GM18502 (cell line): ENCODE measurements around the gene GRAMD2B.
"Not testable (repeated sequence)": the region's sequence is repeated elsewhere in the genome, so short reads cannot be mapped to it uniquely, and the experiment has no call there.

Experiments used
- ATAC-seq: cut with Tn5 transposase; IDR thresholded peaks from one replicate; pipeline ENCODE4 v1.9.1; 2021; ENCODE audit warnings: mild to moderate bottlenecking; ENCODE audit not compliant: unreplicated experiment, poor library complexity

GRAMD2B gene

DNA sequence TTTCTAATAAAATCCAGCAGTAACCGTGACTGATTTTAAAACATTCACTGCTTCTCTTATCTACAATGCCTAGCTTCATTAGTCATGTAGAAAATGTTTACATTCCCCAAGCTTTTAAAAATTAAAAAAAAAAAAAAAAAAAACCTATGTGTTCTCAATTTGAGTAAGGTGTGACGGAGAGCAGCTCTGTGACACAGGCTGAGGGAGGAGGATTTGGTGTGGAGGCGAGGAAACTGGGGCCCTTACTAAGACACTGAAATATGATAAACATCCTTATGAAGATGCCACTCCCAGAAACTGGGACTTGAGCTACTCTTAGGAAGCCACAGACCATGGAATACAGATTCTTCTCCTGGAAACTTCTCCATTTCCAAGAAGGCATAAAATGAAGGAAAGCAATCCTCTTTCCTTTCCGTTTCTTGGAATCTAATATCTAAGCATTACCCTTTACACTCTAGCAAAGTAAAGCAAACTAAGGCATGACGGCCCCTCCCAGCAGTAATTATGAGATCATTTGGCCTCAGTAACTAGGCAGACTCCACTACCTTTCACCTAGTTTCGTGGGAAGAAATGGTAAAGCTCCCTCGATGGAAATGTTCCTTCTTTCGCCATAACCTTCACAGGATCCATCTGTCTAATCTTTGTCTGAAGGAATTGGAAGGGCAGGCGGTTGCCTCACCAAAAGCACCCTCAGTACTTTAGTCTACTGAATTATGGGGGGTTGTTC lies 23.5 kb downstream of the GRAMD2B start:
- ATAC-seq = peak; percentile 39

DNA sequence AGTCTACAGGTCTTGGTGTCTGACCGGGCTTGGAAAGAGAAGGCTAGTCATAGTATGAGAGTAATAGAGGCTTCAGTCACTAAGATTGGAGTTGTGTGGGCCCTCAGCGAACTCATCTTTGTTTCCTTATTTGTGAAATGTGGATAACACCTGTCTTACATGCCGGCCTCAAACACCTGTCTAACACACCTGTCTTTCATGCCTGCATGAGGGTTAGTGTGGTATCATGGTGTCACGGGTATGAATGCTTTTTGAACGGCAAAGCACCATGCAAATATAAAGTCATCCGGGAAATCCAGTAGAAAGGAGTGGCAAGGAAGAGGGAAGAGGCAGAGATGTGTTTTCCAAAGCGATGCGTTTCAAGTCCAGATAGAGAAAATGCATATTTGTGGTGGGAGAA lies 25.5 kb downstream of the GRAMD2B start:
- no peak for ATAC-seq

DNA sequence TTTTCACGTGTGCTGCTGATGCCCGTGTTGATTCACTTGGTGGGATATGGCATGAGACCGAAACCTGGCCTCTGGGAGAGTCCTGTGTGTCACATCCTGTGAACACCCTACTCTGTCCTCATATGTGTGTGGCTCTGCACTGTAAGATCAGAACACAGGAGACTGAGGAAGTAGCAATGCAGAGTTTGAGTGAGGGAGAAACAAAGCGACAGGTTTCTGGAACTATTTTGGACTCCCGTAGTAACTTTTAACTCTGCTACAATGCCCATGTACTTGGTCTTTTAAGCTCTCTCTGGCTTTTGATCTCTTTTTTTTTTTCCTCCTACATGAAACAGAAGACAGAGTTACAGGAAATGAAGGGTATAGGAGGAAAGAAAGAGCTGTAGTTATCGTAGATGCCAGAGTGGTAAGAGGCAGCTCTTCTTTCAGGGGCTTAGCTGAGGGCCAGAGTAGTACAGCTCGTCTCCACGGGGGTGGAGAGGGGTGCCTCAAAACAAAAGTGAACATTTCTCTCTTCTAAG lies 26.6 kb downstream of the GRAMD2B start:
- ATAC-seq = peak; percentile 86

DNA sequence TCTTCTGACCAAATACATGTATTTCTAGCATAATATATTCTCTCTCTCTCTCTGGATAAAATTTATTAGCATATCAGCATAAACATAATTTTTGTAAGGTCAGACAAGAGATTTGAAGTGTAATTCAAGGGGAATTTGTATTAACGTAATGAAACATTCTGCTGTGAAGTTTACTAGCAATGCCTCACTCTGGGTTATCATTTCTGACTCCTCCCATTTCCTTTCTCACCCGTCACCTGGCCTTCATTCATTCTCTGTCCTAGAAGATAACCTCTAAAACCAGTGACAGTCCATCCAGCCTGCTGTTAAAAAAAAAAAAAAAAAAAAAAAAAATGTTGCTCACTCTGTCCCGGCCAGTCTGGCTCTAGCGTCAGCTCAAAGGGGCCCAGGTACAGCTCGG lies 27.1 kb downstream of the GRAMD2B start:
- peak; percentile 45 for ATAC-seq

DNA sequence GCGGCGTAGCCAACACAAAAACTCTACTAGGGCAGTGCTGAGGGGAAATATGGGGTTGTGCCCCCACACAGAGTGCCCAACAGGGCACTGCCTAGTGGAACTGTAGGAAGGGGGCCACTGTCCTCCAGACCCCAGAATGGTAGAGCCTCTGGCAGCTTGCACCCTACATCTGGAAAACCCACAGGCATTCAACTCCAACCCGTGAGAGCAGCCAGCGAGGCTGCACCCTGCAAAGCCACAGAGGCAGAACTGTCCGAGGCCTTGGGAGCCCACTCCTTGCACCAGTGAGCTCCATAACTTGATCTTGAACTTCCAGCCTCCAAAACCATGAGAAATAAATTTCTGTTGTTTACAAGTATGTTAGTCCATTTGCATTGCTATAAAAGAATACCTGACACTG lies 27.7 kb downstream of the GRAMD2B start:
- no peak for ATAC-seq

DNA sequence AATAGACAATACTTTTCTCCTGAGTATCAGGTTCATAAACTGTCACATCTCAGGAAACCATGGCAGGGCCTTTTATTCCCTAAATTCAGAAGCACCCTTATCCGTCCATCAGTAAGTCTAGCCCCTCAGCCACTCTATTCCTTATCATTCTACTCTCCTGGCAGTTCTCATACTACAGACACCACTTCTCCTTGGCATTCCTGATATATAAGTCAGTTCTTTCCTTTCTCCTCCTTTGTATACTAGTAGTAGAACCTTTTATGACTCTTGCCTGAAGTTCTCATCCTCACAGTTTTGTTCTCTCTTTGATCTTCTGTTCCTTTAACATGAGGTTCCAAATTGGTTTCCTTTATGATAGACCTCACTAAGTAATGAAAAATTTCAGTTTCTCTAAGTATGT lies 29.3 kb downstream of the GRAMD2B start:
- ATAC-seq = no peak

DNA sequence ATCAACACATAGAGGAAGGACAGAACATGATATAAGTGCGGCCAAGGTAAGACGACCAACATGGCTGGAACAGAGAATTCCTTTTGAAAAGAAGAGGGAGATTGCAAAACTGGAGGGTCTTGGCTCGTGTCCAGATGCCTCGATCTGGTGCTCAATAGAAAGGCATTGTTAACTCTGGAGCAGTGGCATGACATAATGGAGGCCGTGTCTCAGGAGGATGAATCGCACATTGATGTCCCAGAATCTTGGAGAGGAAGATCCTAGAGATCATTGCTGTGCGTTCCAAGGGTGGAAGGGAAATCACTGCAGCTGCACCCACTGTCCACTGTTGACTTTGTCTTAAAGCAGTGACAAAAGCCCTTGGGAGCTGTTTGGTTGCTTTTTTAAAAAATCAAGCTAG lies 30.9 kb downstream of the GRAMD2B start:
- no peak for ATAC-seq

DNA sequence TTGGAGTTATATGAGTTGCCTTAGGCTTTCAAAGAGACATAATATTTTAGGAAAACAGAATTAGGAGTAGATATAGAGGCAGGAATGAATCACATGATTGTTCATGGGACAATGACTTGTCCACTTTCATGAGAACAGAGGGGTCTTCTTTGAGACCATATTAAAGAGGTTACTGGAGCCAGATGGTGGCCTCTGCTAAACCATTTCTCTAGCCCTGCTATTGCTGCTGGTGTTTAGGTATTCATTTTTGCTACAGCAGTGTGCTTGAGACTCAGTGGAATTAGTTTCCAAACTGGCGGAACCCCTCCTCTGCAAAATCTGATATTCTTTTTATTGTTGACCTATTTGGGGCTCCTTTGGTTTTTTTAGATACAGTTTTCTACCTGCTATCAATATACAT lies 31.3 kb downstream of the GRAMD2B start:
- ATAC-seq = no peak

DNA sequence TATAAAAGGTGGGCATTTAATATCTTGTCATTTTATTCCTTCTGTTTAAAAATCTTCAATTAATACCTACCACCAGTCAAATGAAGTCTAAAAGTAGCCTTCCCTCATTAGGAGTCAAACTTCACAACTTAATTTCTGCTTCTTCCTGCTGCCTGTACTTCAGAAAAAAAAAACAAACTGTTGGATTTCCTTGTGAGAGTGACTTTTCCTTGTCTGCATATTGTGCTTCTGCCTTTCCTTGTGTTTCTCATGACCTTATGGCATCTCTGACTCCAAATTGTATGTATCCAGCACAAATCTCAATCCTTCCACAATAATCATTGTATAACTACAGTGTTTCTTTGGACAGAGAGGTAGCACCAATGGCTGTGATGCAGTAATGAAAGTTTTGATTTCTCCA lies 32.1 kb downstream of the GRAMD2B start:
- no peak for ATAC-seq

DNA sequence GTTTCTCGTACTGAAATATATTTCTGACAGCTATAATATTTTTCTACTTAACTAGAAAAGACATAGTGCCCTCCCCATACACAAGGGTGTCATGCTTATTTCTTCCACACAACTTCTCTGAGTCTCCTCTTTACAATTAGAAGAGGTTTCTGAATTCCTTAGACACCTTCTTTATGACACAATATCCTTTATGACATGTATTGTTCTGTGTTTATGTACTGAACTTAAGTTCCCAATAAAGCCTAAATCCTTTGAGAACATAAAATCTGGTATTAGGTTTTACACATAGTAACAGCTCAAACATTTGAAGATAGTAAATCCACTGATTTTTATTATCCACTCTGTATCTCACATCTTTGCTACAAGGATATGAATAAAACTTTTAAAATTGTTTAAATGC lies 32.5 kb downstream of the GRAMD2B start:
- no peak for ATAC-seq

DNA sequence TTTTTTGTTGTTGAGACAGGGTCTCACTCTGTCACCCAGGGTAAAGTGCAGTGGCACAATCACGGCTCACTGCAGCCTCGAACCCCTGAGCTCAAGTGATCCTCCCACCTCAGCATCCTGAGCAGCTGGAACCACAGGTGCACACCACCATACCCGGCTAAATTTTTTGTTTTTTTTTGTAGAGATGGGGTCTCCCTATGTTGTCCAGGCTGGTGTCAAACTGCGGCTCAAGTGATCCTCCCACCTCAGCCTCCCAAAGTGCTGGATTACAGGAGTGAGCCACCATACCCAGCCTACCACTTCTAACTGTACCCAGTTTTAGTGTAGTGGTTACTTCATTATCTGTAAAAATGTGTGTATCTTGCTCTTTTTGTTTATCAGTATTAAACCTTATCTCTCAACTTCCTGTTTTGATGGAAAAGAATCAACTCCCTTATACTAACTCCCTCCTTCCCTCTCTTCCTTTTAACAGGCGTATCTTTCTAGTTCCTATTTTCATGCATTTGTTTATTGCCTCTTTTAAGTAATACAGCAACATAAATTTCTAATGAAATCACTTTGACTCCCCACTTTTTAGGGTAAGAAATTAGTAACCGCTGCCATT lies 33.1 kb downstream of the GRAMD2B start:
- no peak for ATAC-seq

DNA sequence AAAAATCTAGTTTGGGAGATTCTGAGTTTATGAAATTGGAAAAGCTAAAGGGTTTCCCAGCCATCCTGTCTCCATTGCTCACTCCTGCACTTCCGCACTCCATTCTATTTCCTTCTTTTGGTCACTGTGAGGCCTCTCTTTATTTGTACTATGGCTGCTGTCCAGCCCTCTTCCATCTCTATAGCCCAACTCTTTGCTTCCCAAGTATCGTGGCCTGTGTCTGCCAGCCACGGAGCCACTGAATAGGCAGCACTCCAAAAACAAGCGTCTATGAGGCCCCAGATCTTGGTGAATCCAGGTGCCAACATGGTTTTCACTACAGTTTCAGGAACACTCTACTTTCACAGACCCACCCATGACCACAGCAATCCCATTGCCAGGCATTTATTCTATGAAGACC lies 37.2 kb downstream of the GRAMD2B start:
- no peak for ATAC-seq

DNA sequence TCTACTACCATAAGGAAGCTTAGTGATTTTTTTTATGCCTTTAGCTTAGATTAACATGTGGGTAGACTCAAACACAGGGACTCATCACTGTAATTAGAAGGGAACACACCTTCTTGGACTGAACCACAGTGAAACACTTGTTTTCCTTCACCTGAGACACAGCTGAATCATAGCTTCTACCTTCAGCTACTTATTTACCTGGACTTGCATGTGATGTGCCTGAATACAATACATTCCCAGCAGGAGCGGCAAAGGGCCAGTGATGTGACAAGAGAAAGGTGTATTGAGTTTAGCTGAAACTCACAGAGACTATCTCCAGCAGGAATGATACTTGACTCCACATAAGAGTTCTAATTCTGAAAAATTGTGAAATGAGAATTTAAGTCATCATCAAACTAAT lies 37.8 kb downstream of the GRAMD2B start:
- ATAC-seq = no peak

DNA sequence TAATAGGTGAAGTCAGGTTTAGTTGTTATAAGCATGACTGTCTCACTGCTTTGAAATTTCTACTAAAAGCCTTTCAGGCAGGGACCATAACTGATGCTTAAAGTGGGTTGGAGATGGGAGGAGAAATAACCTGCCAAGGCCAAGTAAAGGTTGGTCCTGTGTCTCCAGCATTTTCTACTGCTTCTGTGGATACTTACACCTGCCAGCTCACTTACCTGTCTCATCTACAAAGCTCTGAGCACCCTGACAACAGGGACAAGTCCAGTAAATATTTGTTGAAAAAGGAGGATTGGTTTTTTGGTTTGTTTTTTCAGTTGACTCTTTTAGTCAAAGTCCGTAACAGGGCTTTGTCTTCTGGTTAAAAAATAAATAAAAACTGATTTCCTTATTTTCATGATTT lies 38.6 kb downstream of the GRAMD2B start:
- peak; percentile 3 for ATAC-seq

DNA sequence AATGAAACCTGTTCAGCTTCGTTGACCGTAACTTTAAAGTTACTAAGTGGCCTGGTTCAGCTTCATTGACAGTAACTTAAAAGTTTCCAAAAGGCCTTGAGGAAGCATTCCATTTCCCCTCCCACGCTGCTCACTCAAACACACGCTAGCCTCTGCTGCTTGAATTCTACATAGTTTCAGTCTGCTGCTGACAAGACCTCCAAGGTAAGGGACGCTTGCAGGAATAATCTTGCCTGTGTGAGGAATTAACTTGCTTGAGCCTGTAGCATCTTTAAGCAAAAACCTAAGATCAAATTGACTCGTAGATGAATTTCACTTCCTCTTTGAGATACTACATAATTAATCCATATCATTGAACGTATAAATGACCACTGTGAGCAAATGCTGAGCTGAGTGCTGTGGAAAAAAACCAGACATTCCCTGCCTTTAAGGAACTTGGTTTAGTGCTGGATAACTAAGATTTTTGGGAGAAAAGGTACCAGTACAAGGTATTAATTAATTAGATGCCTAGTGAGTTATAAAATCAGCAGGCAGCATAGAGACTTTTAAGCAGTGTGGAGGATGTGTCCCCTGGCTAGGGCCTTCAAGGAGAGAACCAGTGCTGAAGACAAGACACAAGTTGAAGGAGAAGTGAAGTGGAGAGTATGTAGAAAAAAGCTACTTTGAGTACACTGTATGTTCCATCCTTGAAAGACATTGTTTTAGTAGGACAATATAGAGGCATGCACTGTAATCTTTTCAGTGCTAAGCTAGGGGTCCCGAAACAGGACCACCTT lies 39.2 kb downstream of the GRAMD2B start:
- ATAC-seq = peak; percentile 84

DNA sequence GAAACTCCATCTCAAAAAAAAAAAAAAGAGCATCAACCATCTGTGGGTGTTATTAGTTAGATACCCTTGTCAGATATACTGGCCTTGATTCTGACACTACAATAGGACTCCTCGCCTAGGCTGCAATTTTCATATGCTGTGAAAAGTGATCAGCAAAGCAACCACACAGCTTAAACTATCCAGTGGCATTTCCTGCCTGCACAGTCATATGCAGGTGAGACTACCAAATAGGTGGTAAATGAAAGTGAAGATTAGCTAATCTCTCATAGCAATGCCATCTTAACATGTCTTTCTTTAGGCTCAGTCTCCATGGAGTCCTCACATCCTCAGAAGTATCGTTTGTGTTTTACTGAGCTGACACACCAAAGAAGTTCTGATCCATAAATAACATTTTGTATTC lies 40.8 kb downstream of the GRAMD2B start:
- ATAC-seq = no peak

DNA sequence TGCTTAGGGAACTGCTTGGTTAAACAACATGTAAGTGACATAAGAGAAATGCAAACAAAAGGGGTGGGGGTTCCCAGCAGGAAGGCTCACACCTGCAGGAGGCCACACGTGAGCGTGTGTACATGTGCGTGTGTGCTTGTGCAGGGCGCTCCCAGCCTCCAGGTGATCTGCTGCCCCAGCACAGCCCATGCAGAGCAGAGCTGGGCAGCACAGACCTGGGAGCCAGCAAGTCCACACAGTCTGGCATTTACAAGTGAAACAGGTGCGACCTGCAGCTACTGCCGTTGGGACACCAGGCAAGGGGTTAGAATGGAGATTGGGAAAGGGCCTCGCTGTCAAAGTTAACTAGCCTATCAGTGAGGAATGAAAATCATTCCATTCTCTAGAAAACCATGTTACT lies 41.8 kb downstream of the GRAMD2B start:
- no peak for ATAC-seq

DNA sequence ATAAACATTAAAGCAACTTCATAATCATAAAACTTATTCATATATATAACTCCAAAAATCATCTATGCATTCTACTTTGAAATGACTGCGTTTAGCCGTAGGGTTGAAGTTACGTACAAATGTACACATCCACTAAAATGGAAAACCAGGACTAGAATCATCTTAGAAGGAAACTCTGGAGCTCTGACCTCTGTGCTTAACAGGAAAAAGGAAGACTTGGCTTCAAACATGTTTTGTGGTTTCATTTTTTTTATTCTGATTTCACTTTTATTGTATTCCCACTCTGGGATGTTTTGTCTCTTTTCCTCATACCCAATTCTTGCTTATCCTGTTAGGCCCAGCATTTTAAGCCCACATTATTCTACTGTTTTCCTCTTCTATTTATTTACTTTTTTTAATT lies 44.9 kb downstream of the GRAMD2B start:
- no peak for ATAC-seq

DNA sequence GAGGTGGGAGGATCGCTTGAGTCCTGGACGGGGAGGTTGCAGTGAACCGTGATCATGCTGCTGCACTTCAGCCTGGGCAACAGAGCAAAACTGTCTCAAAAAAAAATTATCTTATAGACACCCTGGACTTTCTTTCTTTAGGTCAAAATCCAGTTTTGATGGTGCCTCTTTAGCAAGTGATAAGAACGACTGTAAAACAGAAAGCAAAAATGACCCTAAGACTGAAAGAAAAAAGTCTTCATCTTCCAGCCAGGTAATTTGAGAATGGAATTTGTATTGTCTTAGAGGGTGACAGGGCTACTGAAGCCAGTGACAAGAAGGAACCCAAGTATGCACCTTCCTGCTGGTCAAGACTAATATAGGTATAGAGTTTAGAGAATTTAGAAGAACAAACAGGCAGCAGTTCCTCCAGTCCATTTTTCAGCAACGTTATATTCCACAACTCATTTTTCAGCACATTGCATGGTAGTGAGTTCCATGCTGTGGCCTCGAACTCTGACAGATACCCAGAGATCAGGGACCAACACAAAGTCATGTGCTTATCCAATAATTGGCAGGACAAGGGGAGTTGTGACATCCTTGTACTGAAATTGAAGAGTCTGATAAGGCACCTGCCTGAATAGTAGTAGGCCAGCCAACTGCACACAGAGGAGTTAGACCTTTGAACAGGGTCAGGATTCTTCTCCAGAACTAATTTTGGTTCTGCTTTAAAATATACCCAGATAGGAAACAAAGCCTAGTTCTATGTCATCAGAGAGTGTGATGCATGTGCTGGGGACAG lies 46.5 kb downstream of the GRAMD2B start:
- no peak for ATAC-seq

DNA sequence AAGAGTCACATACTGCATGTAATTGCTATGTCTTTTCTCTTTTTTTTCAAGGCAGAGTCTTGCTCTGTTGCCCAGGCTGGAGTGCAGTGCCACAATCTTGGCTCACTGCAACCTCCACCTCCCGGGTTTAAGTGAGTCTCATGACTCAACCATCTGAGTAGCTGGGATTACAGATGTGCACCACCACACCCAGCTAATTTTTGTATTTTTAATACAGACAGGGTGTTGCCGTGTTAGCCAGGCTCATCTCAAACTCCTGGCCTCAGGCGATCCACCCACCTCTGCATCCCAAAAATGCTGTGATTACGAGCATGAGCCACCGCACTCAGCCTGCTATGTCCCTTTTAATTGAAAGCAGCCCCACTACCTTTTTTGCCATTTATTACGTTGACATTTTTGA lies 47.3 kb downstream of the GRAMD2B start:
- not testable (repeated sequence) for ATAC-seq

DNA sequence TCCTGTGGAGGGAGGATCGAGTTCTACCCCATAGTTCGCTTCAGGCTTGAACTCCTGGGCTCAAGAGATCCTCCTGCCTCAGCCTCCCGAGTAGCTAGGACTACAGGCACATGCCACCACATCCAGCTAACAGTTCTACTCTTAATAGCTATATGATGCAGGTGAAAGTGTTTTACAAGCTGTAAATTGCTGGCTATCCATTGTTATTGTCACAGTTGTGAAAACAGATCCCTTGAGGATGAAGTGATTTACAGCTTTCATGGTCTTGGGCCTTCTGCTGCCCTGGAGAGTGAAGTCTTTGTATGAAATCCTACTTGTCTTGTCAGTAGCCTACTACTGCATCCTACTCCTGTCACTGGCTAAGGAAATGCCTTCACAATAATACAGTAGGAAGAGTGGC lies 48.0 kb downstream of the GRAMD2B start:
- no peak for ATAC-seq
